AG04450 (cell line): ENCODE measurements around the gene RHBDF1. TPM values are rescaled to one million over a fixed set of nuclear protein-coding genes. Genes with fewer than 3 reads are reported as not detected.

ENCODE experiments used
- CTCF ChIA-PET: fragments of 300-600, 350-600 bp; formaldehyde crosslinking; extraction: SDS; loops from one replicate; lab custom pipeline; 2022; ENCODE audit warnings: antibody characterized with exemption, inconsistent platforms; lab: Charles Lee
- POLR2A ChIA-PET: fragments of 350-600 bp; formaldehyde crosslinking; extraction: SDS; loops from one replicate; lab custom pipeline; 2021; ENCODE audit warnings: antibody characterized with exemption, inconsistent platforms; lab: Yijun Ruan, JAX
- DNase-seq: peaks from one replicate; pipeline ENCODE4 v3.0.0-alpha.2; 2011; ENCODE audit warnings: low read depth, low spot score
- H3K27ac ChIP-seq: one replicate; pipeline ENCODE4 v1.5.1; 2012; ENCODE audit warnings: low read depth, low read length, control low read depth
- H3K27me3 ChIP-seq: one replicate; pipeline ENCODE4 v1.6.0; 2012; ENCODE audit warnings: low read length; ENCODE audit not compliant: control insufficient read depth, insufficient read depth
- H3K4me3 ChIP-seq: 2 replicates; pipeline ENCODE4 v1.5.1; 2011; ENCODE audit warnings: mild to moderate bottlenecking, low read depth, low read length, control low read depth
- H3K9me3 ChIP-seq: 2 replicates; pipeline ENCODE4 v1.5.1; 2012; ENCODE audit warnings: low read length; ENCODE audit not compliant: control insufficient read depth, insufficient read depth
- CTCF ChIP-seq: IDR thresholded peaks from 2 replicates; pipeline ENCODE4 v1.5.1; 2011; ENCODE audit warnings: low read depth, low read length, control low read depth, inconsistent platforms
- polyA plus RNA-seq: library from polyadenylated mRNA; depleted of rRNA; stranded (reverse); fragments of >200 nt; gene quantifications from 2 replicates; pipeline ENCODE4 v1.2.3, GENCODE V29; 2011

The RHBDF1 gene
- polyA plus RNA-seq, 1 experiment: 50.2 TPM

- H3K9me3 ChIP-seq: no peaks in the 10 kb centered on the region; the same call in 1 of the 2 replicates
- ChIA-PET CTCF (interaction anchor here (1.0 kb wide), 1 partner anchor 38 kb away, joined by 3 read pairs; no protein-coding TSS in a partner anchor), POLR2A (no interaction called here)
- no peaks in the 10 kb centered on the region for H3K27me3 ChIP-seq
- TF ChIP-seq CTCF: no peak
- H3K4me3 ChIP-seq: no peak overlapping the region
- DNase-seq: no peak
- H3K27ac ChIP-seq: peak overlapping the region; percentile 39
These were observed 13.7 kb downstream of the RHBDF1 start for GRCh38 chr16:58491-59439.

- Histone ChIP-seq H3K4me3 (no peak overlapping the region), H3K9me3 (no peaks in the 10 kb centered on the region; the same call in 1 of the 2 replicates), H3K27ac (peak overlapping the region; percentile 52), H3K27me3 (no peaks in the 10 kb centered on the region)
- DNase-seq: no peak
- ChIA-PET POLR2A (no interaction called here), CTCF (interaction anchor here (1.9 kb wide), 1 partner anchor 8 kb away, joined by 15 read pairs; no protein-coding TSS in a partner anchor)
- no peak for TF ChIP-seq CTCF
These were observed 14.7 kb downstream of the RHBDF1 start for GRCh38 chr16:57711-58110.

GRCh38 chr16:56231-56927, 16.1 kb downstream of the RHBDF1 start:
- Histone ChIP-seq H3K27me3 (no peaks in the 10 kb centered on the region), H3K27ac (no peak overlapping the region), H3K4me3 (no peak overlapping the region), H3K9me3 (no peaks in the 10 kb centered on the region; the same call in 1 of the 2 replicates)
- no peak for TF ChIP-seq CTCF
- ChIA-PET POLR2A (no interaction called here), CTCF (interaction anchor here (1.9 kb wide), 1 partner anchor 9 kb away, joined by 15 read pairs; no protein-coding TSS in a partner anchor)
- DNase-seq: no peak

GRCh38 chr16:55571-56136, 16.8 kb downstream of the RHBDF1 start:
- POLR2A ChIA-PET: no interaction called here
- H3K27me3 ChIP-seq: no peaks in the 10 kb centered on the region
- CTCF ChIA-PET: interaction anchor here (1.9 kb wide), 1 partner anchor 10 kb away, joined by 15 read pairs; no protein-coding TSS in a partner anchor
- H3K9me3 ChIP-seq: no peaks in the 10 kb centered on the region; the same call in 1 of the 2 replicates
- no peak overlapping the region for H3K27ac ChIP-seq
- TF ChIP-seq CTCF: no peak
- no peak overlapping the region for H3K4me3 ChIP-seq
- no peak for DNase-seq
